Measurements from ENCODE around the gene CNOT2.

CNOT2 gene

GRCh38 chr12:70399311-70399710, 156.1 kb downstream of the CNOT2 start:
- Histone ChIP-seq H3K4me3 (ENCODE audit: low read depth in 1 of 5, low read length in 5 of 5) (no peak overlapping the region), H3K9me3 (ENCODE audit: control insufficient read depth in 5 of 5, low read length in 5 of 5) (no peaks in the 10 kb centered on the region), H3K9ac (ENCODE audit: low read length in 5 of 5) (no peak overlapping the region), H3K36me3 (ENCODE audit: control insufficient read depth in 5 of 5, insufficient read depth in 5 of 5, low read length in 5 of 5) (peaks cover 0 to 8% (median 0%) of the 10 kb centered on the region in 5 donors), H3K27me3 (ENCODE audit: control insufficient read depth in 5 of 5, insufficient read depth in 4 of 5, low read length in 5 of 5) (no peaks in the 10 kb centered on the region), H3K27ac (ENCODE audit: low read depth, low read length) (no peak overlapping the region), H3K4me1 (ENCODE audit: control insufficient read depth in 5 of 5, insufficient read depth in 5 of 5, low read length in 5 of 5) (no peaks in the 10 kb centered on the region)

- Histone ChIP-seq H3K36me3 (ENCODE audit: control insufficient read depth in 5 of 5, insufficient read depth in 5 of 5, low read length in 5 of 5) (peaks cover 0 to 8% (median 0%) of the 10 kb centered on the region in 5 donors), H3K27me3 (ENCODE audit: control insufficient read depth in 5 of 5, insufficient read depth in 4 of 5, low read length in 5 of 5) (no peaks in the 10 kb centered on the region), H3K9ac (ENCODE audit: low read length in 5 of 5) (no peak overlapping the region), H3K4me3 (ENCODE audit: low read depth in 1 of 5, low read length in 5 of 5) (no peak overlapping the region), H3K27ac (ENCODE audit: low read depth, low read length) (no peak overlapping the region), H3K4me1 (ENCODE audit: control insufficient read depth in 5 of 5, insufficient read depth in 5 of 5, low read length in 5 of 5) (no peaks in the 10 kb centered on the region), H3K9me3 (ENCODE audit: control insufficient read depth in 5 of 5, low read length in 5 of 5) (no peaks in the 10 kb centered on the region)
These were observed 156.9 kb downstream of the CNOT2 start for GRCh38 chr12:70400124-70400523.

GRCh38 chr12:70402597-70402996, 159.4 kb downstream of the CNOT2 start:
- H3K36me3 ChIP-seq (ENCODE audit: control insufficient read depth in 5 of 5, insufficient read depth in 5 of 5, low read length in 5 of 5): peaks cover 0 to 8% (median 0%) of the 10 kb centered on the region in 5 donors
- H3K4me1 ChIP-seq (ENCODE audit: control insufficient read depth in 5 of 5, insufficient read depth in 5 of 5, low read length in 5 of 5): no peaks in the 10 kb centered on the region
- H3K27me3 ChIP-seq (ENCODE audit: control insufficient read depth in 5 of 5, insufficient read depth in 4 of 5, low read length in 5 of 5): no peaks in the 10 kb centered on the region
- no peak overlapping the region for H3K9ac ChIP-seq (ENCODE audit: low read length in 5 of 5)
- H3K4me3 ChIP-seq (ENCODE audit: low read depth in 1 of 5, low read length in 5 of 5): no peak overlapping the region
- no peak overlapping the region for H3K27ac ChIP-seq (ENCODE audit: low read depth, low read length)
- no peaks in the 10 kb centered on the region for H3K9me3 ChIP-seq (ENCODE audit: control insufficient read depth in 5 of 5, low read length in 5 of 5)

GRCh38 chr12:70403826-70404225, 160.6 kb downstream of the CNOT2 start:
- H3K36me3 ChIP-seq (ENCODE audit: control insufficient read depth in 5 of 5, insufficient read depth in 5 of 5, low read length in 5 of 5): peaks cover 0 to 8% (median 0%) of the 10 kb centered on the region in 5 donors
- H3K27ac ChIP-seq (ENCODE audit: low read depth, low read length): no peak overlapping the region
- H3K4me3 ChIP-seq (ENCODE audit: low read depth in 1 of 5, low read length in 5 of 5): no peak overlapping the region
- H3K9ac ChIP-seq (ENCODE audit: low read length in 5 of 5): no peak overlapping the region
- no peaks in the 10 kb centered on the region for H3K4me1 ChIP-seq (ENCODE audit: control insufficient read depth in 5 of 5, insufficient read depth in 5 of 5, low read length in 5 of 5)
- H3K27me3 ChIP-seq (ENCODE audit: control insufficient read depth in 5 of 5, insufficient read depth in 4 of 5, low read length in 5 of 5): no peaks in the 10 kb centered on the region
- H3K9me3 ChIP-seq (ENCODE audit: control insufficient read depth in 5 of 5, low read length in 5 of 5): no peaks in the 10 kb centered on the region
